NCI-H2196 treated with DMSO at 0.1 percent for 48 hours (cell line): Measurements from ENCODE around the gene FLOT1.

Source experiments
- DNase-seq: peaks from one replicate; lab custom pipeline; 2025; ENCODE audit not compliant: unreplicated experiment; lab: John Stamatoyannopoulos, UW

The FLOT1 gene

DNA sequence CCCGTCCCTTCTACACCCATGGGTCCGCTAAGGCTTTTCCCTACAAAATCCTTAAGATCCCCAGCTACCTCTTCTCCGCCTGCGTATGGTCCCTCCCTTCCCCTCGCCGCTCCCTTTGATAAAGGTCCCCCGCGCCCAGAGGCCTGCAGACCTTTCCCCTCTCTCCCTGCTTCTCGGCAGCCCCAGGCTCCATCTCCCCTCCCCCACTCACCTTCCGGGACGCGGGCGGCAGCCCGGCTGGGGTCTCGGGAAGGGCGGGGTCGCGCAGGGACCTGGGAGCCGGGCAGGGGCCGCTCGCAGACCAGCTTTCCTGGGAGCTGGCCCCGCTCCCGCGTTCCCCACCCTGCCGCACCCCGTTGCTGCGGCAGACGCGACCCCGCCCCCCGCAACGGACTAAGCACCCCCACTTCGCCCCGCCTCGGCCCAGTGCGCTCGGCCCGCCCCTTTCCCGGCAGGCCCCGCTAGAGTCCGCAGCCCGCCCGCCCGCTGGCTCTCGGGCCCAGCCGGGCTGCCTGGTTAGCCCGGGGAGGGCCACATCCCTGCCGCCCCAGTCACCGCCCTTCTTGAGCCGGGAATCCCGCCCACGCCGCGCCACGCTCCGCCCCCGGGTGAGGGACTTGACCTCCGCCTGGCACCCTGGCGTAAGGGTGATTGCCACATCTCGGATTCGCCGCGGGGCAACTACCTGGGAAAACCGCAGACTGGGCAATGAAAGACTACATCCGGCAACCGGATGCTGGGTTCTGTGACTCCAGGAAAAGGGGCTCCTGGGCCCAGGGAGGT is at the start of gene FLOT1:
TSS of gene FLOT1 (minus strand) at position 372 of the 783 bp plus-strand sequence. CDS start 498 bp downstream, outside the sequence.
- DNase-seq, result peak; percentile 94

GRCh38 chr6:30790724-30791383 is 48.4 kb upstream of the FLOT1 start:
- no peak for DNase-seq

- DNase-seq, result no peak
Observed at GRCh38 chr6:30789606-30790005, 47.1 kb upstream of the FLOT1 start.

GRCh38 chr6:30787954-30788353 is 45.5 kb upstream of the FLOT1 start:
- no peak for DNase-seq

- DNase-seq, result no peak
Observed at GRCh38 chr6:30782425-30783014, 40.0 kb upstream of the FLOT1 start.

DNA sequence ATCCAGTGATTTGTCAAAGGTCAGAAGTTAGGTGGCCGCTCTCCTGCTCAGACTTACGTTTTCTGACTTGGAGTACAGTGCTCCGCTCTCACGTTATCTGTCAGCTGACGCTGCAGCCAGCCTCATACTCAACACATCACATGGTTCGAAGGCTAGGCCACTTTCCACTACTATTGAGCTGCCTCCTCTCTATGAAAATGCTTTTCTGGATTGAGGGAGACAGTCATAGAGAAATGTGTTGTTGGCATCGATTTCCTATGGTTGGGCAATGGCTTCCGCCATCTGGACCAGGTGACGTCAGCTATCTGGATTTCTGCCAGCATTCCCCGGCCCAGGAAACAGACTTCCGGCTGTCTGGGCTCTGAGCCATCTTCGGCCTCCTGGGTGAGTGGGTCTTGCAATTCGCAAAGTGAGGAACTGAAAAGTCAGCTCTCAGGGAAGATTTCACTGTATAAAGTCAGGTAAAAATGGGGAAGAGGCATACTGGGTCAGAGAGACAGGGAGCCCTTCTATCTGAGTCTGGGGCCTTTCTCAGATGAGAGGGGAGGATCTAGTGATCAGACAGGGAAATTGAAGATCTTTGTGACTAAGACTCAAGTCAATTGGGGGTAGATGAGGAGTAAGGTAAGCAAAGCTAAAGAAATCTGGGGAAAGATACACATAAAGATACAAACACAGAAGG is 39.4 kb upstream of the FLOT1 start:
- peak; percentile 91 for DNase-seq

GRCh38 chr6:30781395-30781742 is 38.9 kb upstream of the FLOT1 start:
- DNase-seq, result no peak

DNA sequence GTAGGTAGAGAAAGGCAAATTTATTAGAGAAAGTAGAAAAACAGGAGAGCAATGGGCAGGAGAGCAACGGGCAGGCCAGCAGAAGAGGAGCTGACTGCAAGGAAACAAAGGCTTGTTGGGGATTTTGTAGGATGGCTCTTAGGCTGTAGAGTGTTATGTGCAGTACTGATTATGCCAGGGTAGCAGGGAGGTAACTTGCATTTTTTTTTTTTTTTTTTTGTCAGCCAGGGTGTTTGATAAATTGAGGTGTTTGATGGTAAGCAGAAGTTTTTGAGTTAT is 38.1 kb upstream of the FLOT1 start:
- DNase-seq, result no peak

DNA sequence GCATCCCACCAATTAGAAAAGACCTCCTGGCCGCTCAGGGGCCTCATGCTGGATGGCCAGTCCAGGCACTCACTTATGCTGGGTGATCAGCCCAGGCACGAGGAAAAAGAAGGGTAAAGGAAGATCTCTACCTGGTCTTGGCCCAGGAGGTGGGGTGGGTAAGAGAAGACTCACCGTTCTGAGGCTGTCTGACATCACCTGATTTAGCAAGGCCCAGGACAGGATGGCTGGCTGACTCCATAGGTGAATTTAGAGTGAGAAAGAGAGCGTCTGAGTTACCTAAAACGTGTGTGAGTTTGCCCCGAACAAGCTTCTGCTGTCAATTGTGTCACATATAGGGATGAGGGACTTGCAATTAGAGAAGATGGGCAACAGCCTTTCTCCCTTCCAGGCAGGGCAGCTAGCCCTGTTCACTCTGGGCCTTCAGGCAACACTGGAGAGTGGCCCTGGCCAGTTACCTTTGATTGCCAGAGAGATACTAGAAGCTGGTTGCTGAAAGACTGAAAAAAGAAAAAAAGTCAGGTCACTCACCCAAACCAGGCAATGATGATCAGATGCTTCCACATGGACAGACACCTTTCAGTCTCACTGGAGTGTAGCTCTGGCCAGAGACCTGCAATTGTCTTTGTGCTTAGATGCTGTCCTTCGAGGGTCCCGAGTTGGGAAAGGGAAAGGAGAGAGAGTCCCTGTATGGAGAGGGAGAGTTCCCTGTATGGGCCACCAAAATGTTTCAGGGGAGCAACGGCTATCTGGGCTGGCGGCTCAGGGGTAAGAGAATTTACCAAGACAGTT is 37.6 kb upstream of the FLOT1 start:
- DNase-seq, result no peak

- DNase-seq, result no peak
Observed at GRCh38 chr6:30778001-30778635, 35.6 kb upstream of the FLOT1 start.

DNA sequence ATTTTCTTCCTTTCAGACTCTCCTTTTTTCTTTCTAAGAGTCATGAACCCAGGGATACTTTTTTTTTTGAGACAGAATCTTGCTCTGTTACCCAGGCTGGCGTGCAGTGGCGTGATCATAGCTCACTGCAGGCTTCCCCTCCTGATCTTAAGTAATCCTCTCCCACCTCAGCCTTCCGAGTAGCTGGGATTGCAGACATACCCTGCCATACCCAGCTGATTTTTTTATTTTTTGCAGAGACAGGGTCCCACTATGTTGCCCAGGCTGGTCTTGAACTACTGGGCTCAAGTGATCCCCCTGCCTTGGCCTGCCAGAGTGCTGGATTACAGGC is 34.6 kb upstream of the FLOT1 start:
- no peak for DNase-seq

DNA sequence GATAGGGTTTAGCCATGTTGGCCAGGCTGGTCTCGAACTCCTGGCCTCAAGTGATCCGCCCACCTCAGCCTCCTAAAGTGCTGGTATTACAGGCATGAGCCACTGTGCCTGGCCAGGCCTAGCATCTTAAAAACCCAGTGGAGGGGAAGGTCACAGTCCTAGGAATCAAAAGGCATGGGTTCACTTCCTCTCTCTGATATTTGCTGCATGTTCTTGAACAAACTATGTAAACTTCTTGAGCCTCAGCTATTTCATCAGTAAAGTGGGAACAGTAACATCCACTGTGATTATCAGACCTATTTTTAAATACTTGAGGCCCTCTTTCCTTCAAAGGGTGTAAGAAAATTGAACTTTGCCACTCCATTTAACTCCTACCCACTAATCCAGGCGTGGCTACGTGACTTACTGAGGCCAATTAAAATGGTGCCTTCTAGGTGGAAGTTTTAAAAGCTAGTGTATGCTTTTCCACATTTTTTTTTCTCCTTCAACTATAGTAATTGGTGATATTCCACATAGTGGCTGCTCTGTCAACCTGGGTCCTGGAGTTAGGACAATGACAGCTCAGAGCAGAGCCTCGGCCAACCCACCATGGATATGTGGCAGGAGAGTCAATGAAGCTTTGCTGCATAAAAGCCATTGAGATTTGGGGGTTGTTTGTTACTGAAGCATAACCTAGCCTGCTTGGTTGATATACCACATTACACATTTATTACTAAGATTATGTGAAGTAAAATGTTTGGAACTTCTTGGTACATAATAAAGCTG is 34.1 kb upstream of the FLOT1 start:
- DNase-seq, result no peak

DNA sequence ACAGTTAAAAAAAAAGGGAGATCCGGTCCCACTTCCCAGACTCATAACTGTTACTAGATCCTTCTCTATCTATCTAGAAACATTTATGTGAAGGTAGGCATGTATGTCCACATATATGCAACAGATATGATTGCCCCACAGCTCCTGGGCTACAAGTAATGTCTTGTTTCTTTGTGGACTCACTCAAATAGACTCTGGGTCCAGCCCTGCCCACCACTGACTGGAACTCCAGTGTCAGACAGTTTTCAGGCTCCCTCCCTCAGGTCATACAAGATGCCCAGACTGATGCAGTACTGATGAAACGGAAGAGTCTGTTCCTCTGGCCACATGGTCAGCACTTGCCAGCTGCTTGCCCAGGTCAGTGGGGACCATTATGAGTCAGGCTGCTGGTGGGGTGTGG is 32.6 kb upstream of the FLOT1 start:
- no peak for DNase-seq

GRCh38 chr6:30774701-30775100 is 32.2 kb upstream of the FLOT1 start:
- no peak for DNase-seq

- DNase-seq, result no peak
Observed at GRCh38 chr6:30770592-30770991, 28.1 kb upstream of the FLOT1 start.

- DNase-seq, result no peak
Observed at GRCh38 chr6:30769853-30770524, 27.5 kb upstream of the FLOT1 start.

GRCh38 chr6:30769088-30769852 is 26.8 kb upstream of the FLOT1 start:
- DNase-seq, result no peak

DNA sequence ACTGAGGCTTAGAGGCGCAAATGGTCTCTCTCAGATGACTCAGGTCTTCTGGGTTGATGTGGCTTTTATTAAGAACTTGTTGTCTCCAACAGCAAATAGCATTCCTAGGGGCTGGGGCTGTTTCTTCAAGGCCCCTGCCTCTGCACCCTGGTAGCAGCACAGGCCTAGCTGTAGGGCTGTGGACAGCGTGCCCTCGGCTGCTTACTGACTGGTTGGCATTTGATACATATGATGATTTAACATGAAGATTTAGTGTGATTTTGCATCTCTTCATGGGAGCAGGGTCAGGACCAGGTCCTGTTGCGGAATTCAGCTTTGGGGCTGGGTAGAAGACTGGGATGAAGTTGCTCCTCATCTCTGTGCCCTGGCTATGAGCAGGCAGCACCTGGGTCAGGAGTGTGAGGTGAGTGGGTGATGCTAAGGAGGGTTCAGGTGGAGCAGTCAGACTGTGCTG is 26.2 kb upstream of the FLOT1 start:
- no peak for DNase-seq

- DNase-seq, result no peak
Observed at GRCh38 chr6:30767944-30768301, 25.4 kb upstream of the FLOT1 start.
